Memory B cell (primary cell): ENCODE measurements around the gene ALKBH8.

Experiments
- ATAC-seq: fragments of 150-1000 bp; cut with Tn5 transposase; 2 replicates; pipeline ENCODE4 v1.10.0; 2021; ENCODE audit warnings: low read depth, mild to moderate bottlenecking, moderate library complexity
- DNase-seq, 2 donors: peaks; one replicate each; pipeline ENCODE4 v3.0.0; 2022; ENCODE audit warnings: low spot score in 2 of 2
- H3K27ac Mint-ChIP-seq: one replicate; pipeline ENCODE4 v1.8.0; 2022; ENCODE audit warnings: mild to moderate bottlenecking, moderate library complexity, mixed read lengths
- H3K27me3 Mint-ChIP-seq: one replicate; pipeline ENCODE4 v1.8.0; 2022; ENCODE audit warnings: mixed read lengths
- H3K36me3 Mint-ChIP-seq: one replicate; pipeline ENCODE4 v1.8.0; 2022; ENCODE audit warnings: mild to moderate bottlenecking, mixed read lengths
- H3K4me1 Mint-ChIP-seq: one replicate; pipeline ENCODE4 v1.8.0; 2022; ENCODE audit warnings: mixed read lengths
- H3K4me3 Mint-ChIP-seq: one replicate; pipeline ENCODE4 v1.8.0; 2022; ENCODE audit warnings: mild to moderate bottlenecking, moderate library complexity, mixed read lengths
- H3K9me3 Mint-ChIP-seq: one replicate; pipeline ENCODE4 v1.8.0; 2022; ENCODE audit warnings: mixed read lengths

Gene ALKBH8

DNA sequence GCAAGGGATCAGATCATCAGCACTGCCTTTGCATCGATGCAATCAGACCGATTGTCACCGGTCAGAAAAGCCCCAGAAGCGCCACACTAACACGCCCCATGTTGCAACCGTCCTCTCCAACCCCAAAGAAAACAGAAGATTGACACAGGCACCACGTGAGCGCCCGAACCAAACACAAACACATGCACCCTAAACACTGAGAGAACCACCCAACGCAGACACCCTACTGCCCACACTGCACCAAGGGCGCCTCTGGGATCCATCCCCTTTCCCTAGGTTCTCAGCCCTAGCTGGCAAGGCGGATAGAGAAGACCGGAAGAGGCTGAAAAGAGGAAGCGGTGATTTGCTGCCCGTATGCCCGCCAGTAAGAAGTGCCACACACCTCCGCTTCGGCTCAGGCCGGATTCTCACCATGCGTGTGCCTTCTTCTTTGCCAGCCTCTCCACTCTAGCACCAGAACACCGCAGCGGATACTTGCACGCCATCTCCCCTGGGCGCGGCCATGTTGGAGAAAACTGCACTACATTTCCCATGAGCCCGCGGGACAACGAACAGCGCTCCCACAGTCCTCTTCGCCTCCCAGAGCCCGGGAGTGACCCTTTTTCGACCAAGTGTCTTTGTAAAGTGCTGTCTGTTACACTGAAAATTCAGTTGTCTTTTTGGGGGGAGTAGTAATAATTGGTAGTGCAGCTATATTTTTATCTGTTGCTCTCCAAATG lies at the start of gene ALKBH8:
ALKBH8 (minus strand) TSS at position 517 of the 719 bp plus-strand sequence. CDS start 4,842 bp downstream, outside the sequence.
- H3K36me3 Mint-ChIP-seq = peaks cover 2% of the 10 kb centered on the region
- H3K27me3 Mint-ChIP-seq = no peaks in the 10 kb centered on the region
- peak within 1 kb of the TSS; percentile 87 for H3K4me3 Mint-ChIP-seq
- H3K4me1 Mint-ChIP-seq = peaks cover 34% of the 10 kb centered on the region
- H3K9me3 Mint-ChIP-seq = no peaks in the 10 kb centered on the region
- H3K27ac Mint-ChIP-seq = peak within 1 kb of the TSS; percentile 91
- DNase-seq = peak; percentile 62 to 70
- peak; percentile 80 for ATAC-seq

DNA sequence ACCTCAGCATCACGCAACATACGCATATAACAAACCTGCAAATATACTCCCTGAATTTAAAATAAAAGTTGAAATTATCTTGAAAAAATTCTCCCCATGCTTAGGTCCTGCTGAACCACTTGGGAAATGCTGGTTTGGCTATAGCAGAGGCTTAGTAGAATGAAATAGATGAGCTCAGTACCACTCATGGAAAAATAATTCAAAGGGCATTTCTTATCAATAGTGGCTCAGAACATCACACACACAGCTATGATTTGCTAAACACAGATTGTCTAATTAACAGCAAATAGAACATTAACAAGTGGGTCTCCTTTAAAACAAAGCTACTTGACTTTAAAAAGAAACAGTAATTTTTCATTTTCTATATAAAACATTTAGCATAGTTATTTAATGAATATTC lies 46.9 kb upstream of the ALKBH8 start:
- Mint-ChIP-seq H3K4me3 (no peak overlapping the region), H3K4me1 (no peaks in the 10 kb centered on the region), H3K27ac (no peak overlapping the region), H3K36me3 (no peaks in the 10 kb centered on the region), H3K27me3 (peaks cover 6% of the 10 kb centered on the region), H3K9me3 (no peaks in the 10 kb centered on the region)
- ATAC-seq (no peak), DNase-seq (no peak)

GRCh38 chr11:107609400-107610218 lies 44.1 kb upstream of the ALKBH8 start:
- ATAC-seq (no peak), DNase-seq (no peak)
- H3K4me3 Mint-ChIP-seq = no peak overlapping the region
- H3K4me1 Mint-ChIP-seq = no peaks in the 10 kb centered on the region
- no peak overlapping the region for H3K27ac Mint-ChIP-seq
- H3K9me3 Mint-ChIP-seq = no peaks in the 10 kb centered on the region
- no peaks in the 10 kb centered on the region for H3K36me3 Mint-ChIP-seq
- peaks cover 6% of the 10 kb centered on the region for H3K27me3 Mint-ChIP-seq

GRCh38 chr11:107608809-107609208 lies 43.3 kb upstream of the ALKBH8 start:
- Mint-ChIP-seq H3K36me3 (no peaks in the 10 kb centered on the region), H3K4me1 (no peaks in the 10 kb centered on the region), H3K27me3 (peaks cover 8% of the 10 kb centered on the region), H3K27ac (no peak overlapping the region), H3K4me3 (no peak overlapping the region), H3K9me3 (no peaks in the 10 kb centered on the region)
- ATAC-seq (no peak), DNase-seq (no peak)

- DNase-seq = no peak
- Mint-ChIP-seq H3K27ac (no peak overlapping the region), H3K9me3 (no peaks in the 10 kb centered on the region), H3K4me1 (no peaks in the 10 kb centered on the region), H3K27me3 (peaks cover 13% of the 10 kb centered on the region), H3K4me3 (no peak overlapping the region), H3K36me3 (no peaks in the 10 kb centered on the region)
- ATAC-seq = no peak
Measured at GRCh38 chr11:107606141-107606540, 40.6 kb upstream of the ALKBH8 start.

DNA sequence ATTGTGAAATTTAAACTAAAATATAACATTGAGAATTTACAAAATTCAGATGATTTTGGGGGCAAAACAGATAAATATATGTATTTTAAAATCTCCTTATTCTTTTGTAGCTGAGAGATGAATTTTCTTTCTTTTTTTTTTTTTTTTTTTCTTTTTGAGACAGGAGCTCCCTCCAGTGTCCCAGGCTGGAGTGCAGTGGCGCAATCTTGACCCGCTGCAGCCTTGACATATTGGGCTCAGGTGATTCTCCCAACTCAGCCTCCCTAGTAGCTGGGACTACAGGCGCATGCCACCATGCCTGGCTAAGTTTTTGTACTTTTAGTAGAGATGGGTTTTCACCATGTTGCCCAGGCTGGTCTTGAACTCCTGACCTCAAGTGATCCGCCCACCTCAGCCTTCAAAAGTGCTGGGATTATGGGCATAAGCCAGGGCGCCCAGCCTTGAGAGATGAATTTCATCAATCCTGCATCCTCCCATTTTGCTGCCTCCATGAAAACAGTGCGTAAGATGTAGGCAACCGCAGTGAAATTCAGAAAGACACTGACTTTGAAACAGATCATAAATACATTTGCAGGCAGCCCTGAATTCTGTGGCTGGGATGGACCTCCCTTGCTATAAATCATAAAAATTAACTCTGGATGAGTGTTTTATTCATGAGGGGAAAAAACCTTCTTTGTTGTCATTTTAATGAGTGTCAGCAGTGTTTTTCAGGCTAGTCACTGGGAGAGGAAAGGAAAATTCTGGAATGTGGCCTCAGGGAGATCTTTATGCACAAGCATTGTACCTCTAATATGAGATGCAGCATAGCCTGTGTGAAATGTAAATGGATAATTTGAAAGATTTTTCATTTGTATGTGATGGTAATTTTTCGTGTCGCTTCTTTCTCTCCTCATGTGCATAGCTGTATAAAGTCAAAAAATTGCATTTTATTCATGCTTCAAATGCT lies 39.8 kb upstream of the ALKBH8 start:
- H3K4me1 Mint-ChIP-seq = no peaks in the 10 kb centered on the region
- no peak for DNase-seq
- H3K27me3 Mint-ChIP-seq = peaks cover 13% of the 10 kb centered on the region
- no peak overlapping the region for H3K4me3 Mint-ChIP-seq
- no peaks in the 10 kb centered on the region for H3K36me3 Mint-ChIP-seq
- ATAC-seq = no peak
- H3K27ac Mint-ChIP-seq = no peak overlapping the region
- no peaks in the 10 kb centered on the region for H3K9me3 Mint-ChIP-seq

DNA sequence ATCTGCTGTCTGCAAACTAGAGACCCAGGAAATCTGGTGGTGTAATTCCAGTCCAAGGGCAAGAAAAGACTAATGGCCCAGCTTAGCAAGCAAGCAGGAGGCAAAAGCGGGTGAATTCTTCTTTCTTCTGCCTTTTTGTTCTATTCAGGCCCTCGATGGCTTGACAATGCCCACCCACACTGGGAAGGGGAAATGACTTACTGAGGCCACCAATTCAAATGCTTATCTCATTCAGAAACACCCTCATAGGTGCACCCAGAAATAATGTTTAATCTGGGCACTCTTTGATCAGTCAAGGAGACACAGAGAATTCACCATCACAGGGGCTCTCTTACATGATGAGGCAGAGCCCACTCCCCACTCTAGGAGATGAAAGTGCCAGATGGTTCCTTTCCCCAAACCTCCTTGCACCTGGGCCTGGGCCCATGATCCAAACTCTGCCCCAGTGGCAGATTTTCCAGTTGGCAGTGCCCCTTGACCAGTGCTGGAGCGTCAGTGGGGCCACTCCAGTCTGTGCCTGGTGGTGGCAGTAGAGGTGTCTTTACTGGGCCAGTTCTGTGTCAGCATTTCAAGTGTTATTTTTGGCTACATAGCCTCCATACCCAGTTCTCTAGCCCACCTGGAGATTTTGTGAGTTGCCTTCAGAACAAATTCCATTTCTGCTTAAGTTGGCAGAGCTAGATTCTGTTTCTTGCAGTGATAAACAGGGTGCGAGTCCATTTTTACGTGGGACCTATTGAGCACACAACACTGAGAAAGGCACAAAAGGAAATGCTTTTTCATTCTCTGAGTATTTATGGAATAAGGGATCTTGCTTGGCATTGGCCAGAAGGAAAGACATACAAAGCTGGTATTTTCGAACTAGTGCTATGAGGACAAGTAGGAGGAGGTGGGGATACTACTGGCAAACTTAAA lies 32.9 kb upstream of the ALKBH8 start:
- peaks cover 17% of the 10 kb centered on the region for H3K27me3 Mint-ChIP-seq

DNA sequence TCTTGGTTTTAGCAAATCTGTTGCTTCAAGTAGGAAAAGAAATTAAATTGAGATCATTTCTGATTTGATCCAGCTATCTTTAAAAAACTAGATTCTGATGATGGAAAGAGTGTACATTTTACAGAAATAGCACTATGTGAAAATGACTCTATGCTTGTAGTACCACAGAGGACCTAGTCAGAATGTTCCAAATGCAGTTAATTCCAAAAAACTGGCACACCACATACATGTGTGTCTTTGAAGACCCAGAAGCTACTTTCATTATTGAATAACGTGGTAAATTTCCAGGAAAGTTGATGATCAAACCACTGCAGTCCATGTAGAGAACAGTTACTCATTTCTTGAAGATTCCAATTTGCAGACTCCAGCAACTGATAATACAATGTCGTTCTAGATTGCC lies 29.2 kb upstream of the ALKBH8 start:
- ATAC-seq (no peak), DNase-seq (no peak)
- no peak overlapping the region for H3K27ac Mint-ChIP-seq
- peaks cover 21% of the 10 kb centered on the region for H3K27me3 Mint-ChIP-seq
- H3K4me1 Mint-ChIP-seq = peaks cover 19% of the 10 kb centered on the region
- no peaks in the 10 kb centered on the region for H3K9me3 Mint-ChIP-seq
- no peak overlapping the region for H3K4me3 Mint-ChIP-seq
- H3K36me3 Mint-ChIP-seq = no peaks in the 10 kb centered on the region

More for the DNA sequence above, 32.9 kb upstream of the ALKBH8 start:
- H3K4me1 Mint-ChIP-seq = no peaks in the 10 kb centered on the region
- H3K4me3 Mint-ChIP-seq = no peak overlapping the region
- no peaks in the 10 kb centered on the region for H3K36me3 Mint-ChIP-seq
- ATAC-seq (no peak), DNase-seq (no peak)
- H3K9me3 Mint-ChIP-seq = no peaks in the 10 kb centered on the region
- H3K27ac Mint-ChIP-seq = no peak overlapping the region

- Mint-ChIP-seq H3K4me3 (no peak overlapping the region), H3K9me3 (no peaks in the 10 kb centered on the region), H3K27ac (no peak overlapping the region), H3K36me3 (no peaks in the 10 kb centered on the region), H3K4me1 (peaks cover 19% of the 10 kb centered on the region), H3K27me3 (peaks cover 24% of the 10 kb centered on the region)
- ATAC-seq = no peak
- no peak for DNase-seq
Measured at GRCh38 chr11:107593951-107594350, 28.4 kb upstream of the ALKBH8 start.

GRCh38 chr11:107592813-107593212 lies 27.3 kb upstream of the ALKBH8 start:
- Mint-ChIP-seq H3K4me1 (peaks cover 19% of the 10 kb centered on the region), H3K36me3 (no peaks in the 10 kb centered on the region), H3K27me3 (peaks cover 25% of the 10 kb centered on the region), H3K4me3 (no peak overlapping the region), H3K9me3 (no peaks in the 10 kb centered on the region), H3K27ac (no peak overlapping the region)
- ATAC-seq (no peak), DNase-seq (no peak)

DNA sequence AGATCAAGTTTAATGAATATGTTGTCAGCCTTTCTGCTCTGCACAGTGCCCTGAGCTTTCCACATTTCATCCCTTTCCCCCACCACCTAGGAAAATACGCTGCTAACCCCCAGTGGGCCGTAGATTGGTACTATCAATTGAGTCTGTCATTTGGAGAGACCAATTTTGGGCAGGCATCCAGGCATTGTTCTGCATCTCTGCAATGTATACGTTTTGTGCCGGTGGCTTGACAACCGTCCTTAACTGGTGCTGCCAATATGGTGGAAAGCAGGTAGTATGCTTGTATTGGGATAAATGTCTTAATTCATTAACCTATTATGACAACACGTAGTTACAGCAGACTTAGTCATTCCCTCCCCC lies 26.7 kb upstream of the ALKBH8 start:
- peaks cover 19% of the 10 kb centered on the region for H3K4me1 Mint-ChIP-seq
- H3K27ac Mint-ChIP-seq = no peak overlapping the region
- peaks cover 28% of the 10 kb centered on the region for H3K27me3 Mint-ChIP-seq
- H3K4me3 Mint-ChIP-seq = peak overlapping the region; percentile 85
- DNase-seq (no peak), ATAC-seq (peak; percentile 3)
- H3K36me3 Mint-ChIP-seq = no peaks in the 10 kb centered on the region
- H3K9me3 Mint-ChIP-seq = no peaks in the 10 kb centered on the region

- no peaks in the 10 kb centered on the region for H3K9me3 Mint-ChIP-seq
- H3K36me3 Mint-ChIP-seq = no peaks in the 10 kb centered on the region
- H3K4me3 Mint-ChIP-seq = peak overlapping the region; percentile 85
- ATAC-seq (peak; percentile 28), DNase-seq (peak; percentile 3 to 25)
- H3K27ac Mint-ChIP-seq = peak overlapping the region; percentile 49
- peaks cover 19% of the 10 kb centered on the region for H3K4me1 Mint-ChIP-seq
- H3K27me3 Mint-ChIP-seq = peaks cover 32% of the 10 kb centered on the region
Measured at GRCh38 chr11:107591378-107592230, 26.1 kb upstream of the ALKBH8 start.
